HepG2 (cell line): ENCODE data around the gene SEC24A. TPM values are rescaled to one million over a fixed set of nuclear protein-coding genes. Genes with fewer than 3 reads are reported as not detected.

Experiments
- ATAC-seq: fragments of 200-7000 bp; cut with Tn5 transposase; 3 replicates; pipeline ENCODE4 v1.9.1; 2020; ENCODE audit warnings: mild to moderate bottlenecking, moderate library complexity
- BruUV-seq: library from RNA; stranded (reverse); fragments of 400-500 nt; replicated peaks from 2 replicates; lab custom pipeline; 2021; lab: Mats Ljungman, UMichigan
- CTCF ChIA-PET: fragments of 300-600 bp; formaldehyde crosslinking; extraction: SDS; loops from one replicate; lab custom pipeline; 2021; ENCODE audit warnings: low total read pairs, inconsistent platforms, low intra/inter-chr PET ratio; lab: Yijun Ruan, JAX
- POLR2A ChIA-PET: fragments of 350-600 bp; sonication (Branson Sonifier 250); formaldehyde crosslinking; loops from one replicate; lab custom pipeline; 2020; ENCODE audit warnings: antibody characterized with exemption, inconsistent platforms; lab: Yijun Ruan, JAX
- DNase-seq: peaks from one replicate; pipeline ENCODE4 v3.0.0-alpha.2; 2015; ENCODE audit warnings: low spot score
- FAIRE-seq: peaks from 3 replicates; lab custom pipeline; 2011; peaks lifted over from hg19 to GRCh38; lab: Jason Lieb, UNC
- H2AFZ ChIP-seq: one replicate; pipeline ENCODE4 v1.6.1; 2011; ENCODE audit warnings: low read length, inconsistent platforms
- H3K27ac ChIP-seq: fragments of 300-600 bp; 3 replicates; pipeline ENCODE4 v1.8.0; 2011; ENCODE audit warnings: mixed run types, mild to moderate bottlenecking, mixed read lengths, low read length, inconsistent platforms; ENCODE audit not compliant: insufficient read depth; ENCODE audit errors: extremely low read length
- H3K27me3 ChIP-seq, 2 experiments: fragments of 200-600 bp in 1 of 2; 2 replicates in 1 of 2; 3 replicates in 1 of 2; pipeline versions ENCODE4 v1.6.0 to v1.8.0; 2011; ENCODE audit warnings: low read length in 2 of 2, mild to moderate bottlenecking in 2 of 2, moderate library complexity in 2 of 2, inconsistent platforms in 1 of 2; ENCODE audit not compliant: insufficient read depth in 2 of 2, control insufficient read depth in 1 of 2
- H3K36me3 ChIP-seq, 2 experiments: fragments of 200-600 bp in 1 of 2; replicated peaks in 1 of 2; 2 replicates in 1 of 2; 3 replicates in 1 of 2; pipeline versions ENCODE4 v1.5.1 to v1.8.0; 2011; ENCODE audit warnings: low read length in 2 of 2, inconsistent platforms in 1 of 2; ENCODE audit not compliant: insufficient read depth in 2 of 2, control insufficient read depth in 1 of 2
- H3K4me1 ChIP-seq: 2 replicates; pipeline ENCODE4 v1.5.1; 2012; ENCODE audit warnings: low read length, inconsistent platforms; ENCODE audit not compliant: insufficient read depth
- H3K4me2 ChIP-seq: 2 replicates; pipeline ENCODE4 v1.6.0; 2011; ENCODE audit warnings: low read depth, low read length, inconsistent platforms
- H3K4me3 ChIP-seq, 3 experiments: fragments of 200-600 bp in 1 of 3; sonication (generic), shearing (Covaris generic) in 1 of 3; replicated peaks in 1 of 3; 2 replicates each; pipeline ENCODE4 v1.5.1; 2011 to 2016; ENCODE audit warnings: low read length in 3 of 3, inconsistent platforms in 2 of 3, low read depth in 2 of 3, mild to moderate bottlenecking in 2 of 3, control low read depth in 1 of 3, mixed read lengths in 1 of 3; ENCODE audit not compliant: insufficient read depth in 1 of 3
- H3K79me2 ChIP-seq: one replicate; pipeline ENCODE4 v1.6.1; 2011; ENCODE audit warnings: low read length, inconsistent platforms; ENCODE audit not compliant: insufficient read depth
- H3K9ac ChIP-seq: 2 replicates; pipeline ENCODE4 v1.6.0; 2011; ENCODE audit warnings: mild to moderate bottlenecking, low read depth, low read length, inconsistent platforms; ENCODE audit not compliant: insufficient read depth
- H3K9me3 ChIP-seq: 2 replicates; pipeline ENCODE4 v1.5.1; 2012; ENCODE audit warnings: mild to moderate bottlenecking, low read length
- H4K20me1 ChIP-seq: 2 replicates; pipeline ENCODE4 v1.6.0; 2011; ENCODE audit warnings: inconsistent platforms, mild to moderate bottlenecking, low read length, moderate library complexity; ENCODE audit not compliant: insufficient read depth
- CREM ChIP-seq, 2 experiments: sonication (generic) in 1 of 2; formaldehyde crosslinking in 1 of 2; IDR thresholded peaks; 2 replicates each; pipeline versions ENCODE4 v1.4.0 to v1.6.1; 2016 to 2020; ENCODE audit warnings: antibody characterized with exemption in 1 of 2, mild to moderate bottlenecking in 1 of 2, missing genetic modification reagents in 1 of 2
- GPN1 ChIP-seq: sonication (generic); formaldehyde crosslinking; IDR thresholded peaks from 2 replicates; pipeline ENCODE4 v1.5.1; 2020; ENCODE audit warnings: missing genetic modification reagents, borderline replicate concordance
- HMG20A ChIP-seq: IDR thresholded peaks from 2 replicates; pipeline ENCODE4 v1.6.1; 2016; ENCODE audit warnings: borderline replicate concordance
- MAFK ChIP-seq, 2 experiments: IDR thresholded peaks in 1 of 2; conservative IDR thresholded peaks in 1 of 2; 2 replicates each; pipeline ENCODE4 v1.6.1; 2011; ENCODE audit warnings: improper control_type of control experiment in 2 of 2, low read length in 2 of 2
- MAX ChIP-seq: IDR thresholded peaks from 2 replicates; pipeline ENCODE4 v1.6.1; 2012; ENCODE audit warnings: inconsistent platforms
- ZKSCAN1 ChIP-seq: fragments of 150-350 bp; IDR thresholded peaks from 2 replicates; pipeline ENCODE4 v1.6.1; 2014; ENCODE audit warnings: low read length
- ZNF317 ChIP-seq: sonication (generic); formaldehyde crosslinking; IDR thresholded peaks from 2 replicates; pipeline ENCODE4 v1.5.0; 2020; ENCODE audit warnings: mild to moderate bottlenecking, missing genetic modification reagents
- ZNF737 ChIP-seq: sonication (generic); formaldehyde crosslinking; IDR thresholded peaks from 2 replicates; pipeline ENCODE4 v1.5.0; 2020; ENCODE audit warnings: missing genetic modification reagents, mild to moderate bottlenecking, borderline replicate concordance
- WGBS: methylation state at CpG from one replicate; pipeline ENCODE4 v1.1.6; 2017; ENCODE audit warnings: low lambda C conversion rate; 5-methylcytosine and 5-hydroxymethylcytosine counted together
- in situ Hi-C: cut with HindIII; loops from 2 replicates; pipeline ENCODE4 v1.10.0; 2017; ENCODE audit warnings: low pct_unique_long_range_greater_than_20kb; ENCODE audit not compliant: extremely low pct_ligation_motif_present
- intact Hi-C: fragments of 100-400 bp; cut with micrococcal nuclease; formaldehyde crosslinking; loops from one replicate; pipeline ENCODE4 v1.10.0; 2022; ENCODE audit not compliant: unreplicated experiment
- polyA plus RNA-seq, 8 experiments: library from polyadenylated mRNA; depleted of rRNA in 3 of 8; stranded (reverse) in 7 of 8; unstranded in 1 of 8; fragments of >200 nt; fragmentation: Illumina TruSeq in 4 of 8; extraction: Trizol in 4 of 8; gene quantifications; 2 replicates each; pipeline versions ENCODE4 v1.2.1 to v1.2.3, GENCODE V29; 2011 to 2016; ENCODE audit warnings: low read depth in 4 of 8, missing spikeins in 1 of 8, mixed read lengths in 1 of 8; ENCODE audit not compliant: insufficient read depth in 1 of 8
- total RNA-seq, 5 experiments: library from RNA; depleted of rRNA; stranded (reverse); fragments of >200 nt; fragmentation: Illumina TruSeq; extraction: Trizol; gene quantifications; 2 replicates each; pipeline ENCODE4 v1.2.3, GENCODE V29; 2016; ENCODE audit warnings: low read depth in 1 of 5

SEC24A gene
- total and polyA plus RNA-seq, 2 of the 13 experiments (the other 11 are each of a cell fraction or from before 2014, with no cell fraction given): 30.5 to 56.8 TPM

- peak; percentile 52; the same call in 1 of the 2 replicates for TF ChIP-seq MAX
- TF ChIP-seq HMG20A (CRISPR knock-in tag): peak; percentile 80; the same call in 1 of the 2 replicates
- TF ChIP-seq CREM (IDR thresholded peaks at IDR 0.05): peak; percentile 62; the same call in 1 of the 2 replicates
- TF ChIP-seq CREM (CRISPR knock-in tag; IDR thresholded peaks at IDR 0.05): no peak
- TF ChIP-seq MAFK (conservative IDR thresholded peaks at IDR 0.05 in 1 of 2, IDR thresholded peaks at IDR 0.05 in 1 of 2; ENCODE audit: low read length in 2 of 2): no peak
- TF ChIP-seq ZNF317 (CRISPR knock-in tag): no peak
- TF ChIP-seq GPN1: no peak
- TF ChIP-seq ZNF737 (CRISPR knock-in tag): no peak
These were observed 9.8 kb upstream of the SEC24A start (continued) for GRCh38 chr5:134638760-134639201.

GRCh38 chr5:134642931-134643530 is 5.6 kb upstream of the SEC24A start:
- Histone ChIP-seq H3K79me2 (no peaks in the 10 kb centered on the region), H3K9ac (no peak overlapping the region), H3K36me3 (no peaks in the 10 kb centered on the region), H3K9me3 (no peaks in the 10 kb centered on the region), H3K27me3 (no peaks in the 10 kb centered on the region), H2AFZ (no peak overlapping the region), H3K4me2 (no peak overlapping the region), H3K4me3 (no peak overlapping the region), H3K4me1 (peaks cover 69% of the 10 kb centered on the region), H3K27ac (no peak overlapping the region), H4K20me1 (no peaks in the 10 kb centered on the region)
- in situ Hi-C loops (no loop called here), intact Hi-C loops (no loop called here)
- no peak for FAIRE-seq
- DNase-seq: no peak
- no TSS peak for BruUV-seq
- no peak for ATAC-seq
- ChIA-PET CTCF (no interaction called here), POLR2A (interaction anchor here (1.2 kb wide), 1 partner anchor 17 kb away, joined by 3 read pairs; no protein-coding TSS in a partner anchor)
- 84% methylated on average over 6 of the region's 6 CpGs for WGBS
- TF ChIP-seq ZKSCAN1: no peak
